GM12801 (cell line): ENCODE measurements around the gene GAS7.

ENCODE experiments used
- TF ChIP-seq, protein P1 (sequence below): IDR thresholded peaks from one replicate; pipeline ENCODE4 v1.5.1; 2011; ENCODE audit warnings: control low read depth; ENCODE audit not compliant: insufficient read length; ENCODE audit errors: extremely low read depth

The GAS7 gene

GRCh38 chr17:10115536-10115932, 82.9 kb downstream of the GAS7 start:
- TF ChIP-seq, protein P1, sequence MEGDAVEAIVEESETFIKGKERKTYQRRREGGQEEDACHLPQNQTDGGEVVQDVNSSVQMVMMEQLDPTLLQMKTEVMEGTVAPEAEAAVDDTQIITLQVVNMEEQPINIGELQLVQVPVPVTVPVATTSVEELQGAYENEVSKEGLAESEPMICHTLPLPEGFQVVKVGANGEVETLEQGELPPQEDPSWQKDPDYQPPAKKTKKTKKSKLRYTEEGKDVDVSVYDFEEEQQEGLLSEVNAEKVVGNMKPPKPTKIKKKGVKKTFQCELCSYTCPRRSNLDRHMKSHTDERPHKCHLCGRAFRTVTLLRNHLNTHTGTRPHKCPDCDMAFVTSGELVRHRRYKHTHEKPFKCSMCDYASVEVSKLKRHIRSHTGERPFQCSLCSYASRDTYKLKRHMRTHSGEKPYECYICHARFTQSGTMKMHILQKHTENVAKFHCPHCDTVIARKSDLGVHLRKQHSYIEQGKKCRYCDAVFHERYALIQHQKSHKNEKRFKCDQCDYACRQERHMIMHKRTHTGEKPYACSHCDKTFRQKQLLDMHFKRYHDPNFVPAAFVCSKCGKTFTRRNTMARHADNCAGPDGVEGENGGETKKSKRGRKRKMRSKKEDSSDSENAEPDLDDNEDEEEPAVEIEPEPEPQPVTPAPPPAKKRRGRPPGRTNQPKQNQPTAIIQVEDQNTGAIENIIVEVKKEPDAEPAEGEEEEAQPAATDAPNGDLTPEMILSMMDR = no peak

DNA sequence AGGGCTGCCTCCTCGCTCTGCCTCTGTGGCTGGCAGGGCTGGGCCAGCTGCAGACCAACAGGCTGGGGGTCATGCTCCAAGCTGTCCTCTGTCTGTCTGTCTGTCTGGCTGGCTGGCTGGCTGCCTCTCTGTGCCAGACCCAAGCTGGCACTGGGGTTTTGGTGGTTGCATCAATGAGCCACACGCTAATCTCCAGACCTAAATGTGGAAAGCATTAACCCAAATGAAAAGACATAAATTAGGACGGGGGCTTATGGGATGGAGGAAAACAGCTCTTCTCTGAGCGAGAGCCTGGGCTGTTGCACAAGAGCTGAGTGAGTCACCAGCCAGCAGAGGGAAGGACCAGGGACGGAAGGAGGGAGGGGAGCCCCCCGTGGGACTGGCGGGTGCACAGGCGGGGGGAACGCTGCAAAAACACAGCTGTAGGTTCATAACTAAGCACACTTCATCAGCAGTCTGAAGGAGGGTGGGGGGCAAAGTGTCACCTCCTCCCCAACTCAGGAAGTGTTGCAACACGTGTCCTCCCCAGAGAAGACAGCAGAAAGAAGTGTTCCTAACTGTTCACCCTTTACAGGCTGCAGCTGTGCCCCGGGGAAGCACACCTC, 83.4 kb downstream of the GAS7 start:
- TF ChIP-seq, protein P1 = no peak

GRCh38 chr17:10112962-10113361, 85.4 kb downstream of the GAS7 start:
- TF ChIP-seq, protein P1 = no peak

DNA sequence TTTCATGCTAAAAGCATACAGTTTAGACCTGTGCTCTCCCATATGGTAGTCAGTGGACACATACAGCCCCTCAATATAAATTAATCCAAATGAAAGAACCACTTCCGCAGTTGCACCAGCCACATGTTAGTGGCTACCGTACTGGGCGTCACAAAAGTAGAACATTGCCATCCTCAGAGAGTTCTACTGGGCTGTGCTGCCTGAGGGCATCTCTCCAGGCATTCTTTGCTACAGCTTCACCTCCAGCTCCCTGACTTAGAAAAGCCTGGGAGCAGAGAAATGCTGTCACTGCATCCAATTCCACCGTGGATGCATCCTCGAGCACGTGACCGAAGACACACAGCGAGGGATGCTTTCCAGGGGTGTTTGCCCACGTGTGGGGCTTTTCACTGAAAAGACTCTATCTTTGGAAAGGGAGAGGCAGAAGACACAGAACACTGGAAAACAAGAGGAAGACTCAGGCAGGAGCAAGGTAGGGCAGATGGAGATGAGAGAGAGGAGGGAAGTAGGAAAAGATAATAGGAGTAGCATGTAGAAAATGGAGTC, 86.4 kb downstream of the GAS7 start:
- TF ChIP-seq, protein P1 = no peak

- TF ChIP-seq, protein P1 = no peak
Observed at GRCh38 chr17:10109146-10109545, 89.3 kb downstream of the GAS7 start.

- TF ChIP-seq, protein P1 = no peak
Observed at GRCh38 chr17:10107316-10108165, 90.9 kb downstream of the GAS7 start.

DNA sequence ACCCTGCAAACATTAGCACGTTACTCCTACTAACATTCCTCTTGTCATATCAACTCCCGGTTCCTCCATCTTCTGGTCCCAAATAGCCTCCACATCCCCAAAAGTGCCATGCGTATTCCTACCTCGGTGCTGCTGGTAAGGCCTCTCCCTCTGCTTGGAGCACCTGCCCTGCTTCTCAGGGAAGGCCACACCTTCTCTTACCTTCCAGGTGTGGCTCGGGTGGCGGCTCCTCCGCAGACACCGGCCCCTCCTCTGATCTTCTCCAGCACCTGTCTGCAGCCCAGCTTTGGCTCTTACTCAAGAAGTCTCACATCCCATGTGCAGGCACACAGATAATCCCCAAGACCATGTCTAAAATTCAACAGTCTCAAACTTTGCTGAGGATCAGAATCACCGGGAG, 92.3 kb downstream of the GAS7 start:
- TF ChIP-seq, protein P1 = no peak
